A549 (cell line): Measurements from ENCODE around the gene LDLRAD1. TPM values are rescaled to one million over a fixed set of nuclear protein-coding genes. Genes with fewer than 3 reads are reported as not detected.

Experiments
- ATAC-seq, 2 experiments: fragments of 200-7000 bp in 1 of 2; fragments of >200 bp in 1 of 2; cut with Nextera tagmentation in 1 of 2; cut with Tn5 transposase in 1 of 2; 3 replicates each; pipeline versions ENCODE4 v1.8.0 to v1.9.1; 2018 to 2020; ENCODE audit warnings: mild to moderate bottlenecking in 1 of 2, moderate library complexity in 1 of 2
- CTCF ChIA-PET: fragments of 300-600 bp; sonication (Branson Sonifier 250); formaldehyde crosslinking; extraction: SDS; loops from one replicate; lab custom pipeline; 2021; ENCODE audit warnings: antibody characterized with exemption, inconsistent platforms; lab: Yijun Ruan, JAX
- POLR2A ChIA-PET: fragments of 350-600 bp; formaldehyde crosslinking; extraction: SDS; loops from one replicate; lab custom pipeline; 2021; ENCODE audit warnings: antibody characterized with exemption, inconsistent platforms; lab: Yijun Ruan, JAX
- DNase-seq, 2 experiments: peaks; one replicate each; pipeline versions ENCODE4 v3.0.0 to v3.0.0-alpha.2; 2011 to 2016; ENCODE audit warnings: low read depth in 1 of 2, low spot score in 1 of 2
- FAIRE-seq: peaks from 2 replicates; lab custom pipeline; 2011; peaks lifted over from hg19 to GRCh38; lab: Jason Lieb, UNC
- H3K27ac ChIP-seq, 2 experiments: fragments of >200 bp; sonication (Bioruptor Twin); formaldehyde crosslinking; 3 replicates each; pipeline ENCODE4 v1.5.1; 2016 to 2017
- H3K4me1 ChIP-seq: fragments of >200 bp; sonication (Bioruptor Twin); formaldehyde crosslinking; 3 replicates; pipeline ENCODE4 v1.6.1; 2016
- H3K4me2 ChIP-seq: fragments of >200 bp; sonication (Bioruptor Twin); formaldehyde crosslinking; 3 replicates; pipeline ENCODE4 v1.6.1; 2016
- H3K4me3 ChIP-seq: fragments of >200 bp; sonication (Bioruptor Twin); formaldehyde crosslinking; 3 replicates; pipeline ENCODE4 v1.5.1; 2016
- H3K9me3 ChIP-seq: fragments of >200 bp; sonication (Bioruptor Twin); formaldehyde crosslinking; 3 replicates; pipeline ENCODE4 v1.6.1; 2016
- CBX8 ChIP-seq: fragments of 200-600 bp; sonication (generic); IDR thresholded peaks from 2 replicates; pipeline ENCODE4 v1.6.1; 2016
- GATA3 ChIP-seq: IDR thresholded peaks from 2 replicates; pipeline ENCODE4 v1.6.1; 2012; ENCODE audit warnings: borderline replicate concordance
- JUN ChIP-seq, 2 experiments: fragments of >200 bp; sonication (Bioruptor Twin); formaldehyde crosslinking; IDR thresholded peaks; 2 replicates in 1 of 2; 3 replicates in 1 of 2; pipeline ENCODE4 v1.6.1; 2016 to 2017
- MAFK ChIP-seq: fragments of 450-650 bp; IDR thresholded peaks from 2 replicates; pipeline ENCODE4 v1.6.1; 2014; ENCODE audit not compliant: partially characterized antibody
- REST ChIP-seq: fragments of 200-600 bp; sonication (generic); IDR thresholded peaks from 2 replicates; pipeline ENCODE4 v1.6.1; 2016; ENCODE audit warnings: antibody characterized with exemption, mild to moderate bottlenecking, moderate library complexity
- USF2 ChIP-seq: fragments of 450-650 bp; IDR thresholded peaks from 2 replicates; pipeline ENCODE4 v1.6.1; 2014; ENCODE audit warnings: antibody characterized with exemption
- ZC3H11A ChIP-seq: fragments of 450-650 bp; IDR thresholded peaks from 2 replicates; pipeline ENCODE4 v1.6.1; 2014; ENCODE audit warnings: antibody characterized with exemption, mild to moderate bottlenecking
- WGBS: methylation state at CpG from one replicate; pipeline ENCODE4 v1.1.6; 2017; ENCODE audit errors: missing lambda C conversion rate; 5-methylcytosine and 5-hydroxymethylcytosine counted together
- polyA minus RNA-seq: library from RNA; depleted of rRNA, polyadenylated mRNA; stranded (reverse); fragments of >200 nt; gene quantifications from 2 replicates; pipeline ENCODE4 v1.2.3, GENCODE V29; 2011; rRNA and poly(A)+ RNA removed
- polyA plus RNA-seq, 4 experiments: library from polyadenylated mRNA; depleted of rRNA in 3 of 4; stranded (reverse); fragments of >200 nt; fragmentation: RNase III in 1 of 4; extraction: RNeasy Plus Mini Kit Qiagen cat#74134 plus additional on column Dnase treatment in 1 of 4; gene quantifications; 2 replicates in 3 of 4; 3 replicates in 1 of 4; pipeline ENCODE4 v1.2.3, GENCODE V29; 2011 to 2017

The LDLRAD1 gene, protein sequence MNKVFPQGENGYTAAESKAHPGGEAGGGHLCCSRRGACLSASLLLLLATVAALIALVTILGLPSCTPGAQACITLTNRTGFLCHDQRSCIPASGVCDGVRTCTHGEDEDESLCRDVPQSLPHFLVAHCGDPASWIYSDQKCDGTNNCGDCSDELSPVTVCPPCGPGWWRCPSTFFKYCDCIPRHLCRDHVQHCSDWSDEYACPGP
- polyA plus RNA-seq (2011; rRNA removed) (0.06 and 0.12 TPM in 2 replicates), polyA plus RNA-seq (2017; fragmentation: RNase III; extraction: RNeasy Plus Mini Kit Qiagen cat#74134 plus additional on column Dnase treatment) (not detected in 3 replicates), polyA minus RNA-seq (not detected in 2 replicates)
- polyA plus RNA-seq (2012; cell fraction: cytosol; rRNA removed): not detected in 2 replicates
- not detected in 2 replicates for polyA plus RNA-seq (2012; cell fraction: nucleus; rRNA removed)

DNA sequence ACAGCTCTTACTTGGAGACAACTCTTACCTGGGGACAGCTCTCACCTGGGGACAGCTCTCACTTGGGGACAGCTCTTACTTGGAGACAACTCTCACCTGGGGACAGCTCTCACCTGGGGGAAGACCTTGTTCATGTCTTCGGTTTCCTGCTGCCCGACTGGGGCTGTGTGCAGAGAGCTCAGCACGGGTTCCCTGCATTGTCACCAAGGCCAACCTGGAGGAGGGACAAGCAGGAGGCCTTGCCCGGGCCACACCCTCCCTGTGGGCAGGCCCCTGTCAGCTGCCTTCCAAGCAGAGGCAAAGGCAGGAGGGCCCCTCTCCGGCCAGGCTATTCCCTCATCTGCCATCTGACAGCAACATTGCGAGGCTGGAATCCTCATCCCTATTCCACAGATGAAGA is at the start of gene LDLRAD1:
TSS of gene LDLRAD1 (minus strand) at position 208 of the 400 bp plus-strand sequence. CDS start at position 134, 74 bp downstream.
- H3K4me1 ChIP-seq: peaks cover 12% of the 10 kb centered on the region
- H3K4me3 ChIP-seq: no peak within 1 kb of the TSS
- no peak for TF ChIP-seq CBX8
- TF ChIP-seq USF2: no peak
- no peak for TF ChIP-seq GATA3
- no peak for TF ChIP-seq MAFK
- 83% methylated on average over 1 of the region's 6 CpGs for WGBS
- no peaks in the 10 kb centered on the region for H3K9me3 ChIP-seq
- no peak within 1 kb of the TSS for H3K4me2 ChIP-seq
- DNase-seq (no peak), FAIRE-seq (no peak), ATAC-seq (peak; percentile 16 to 48; a peak in 3 of 6 replicates)
- ChIA-PET CTCF (no interaction called here), POLR2A (no interaction called here)
- peak within 1 kb of the TSS in 1 of 2 experiments; percentile 22; a peak in 1 of 6 replicates for H3K27ac ChIP-seq

DNA sequence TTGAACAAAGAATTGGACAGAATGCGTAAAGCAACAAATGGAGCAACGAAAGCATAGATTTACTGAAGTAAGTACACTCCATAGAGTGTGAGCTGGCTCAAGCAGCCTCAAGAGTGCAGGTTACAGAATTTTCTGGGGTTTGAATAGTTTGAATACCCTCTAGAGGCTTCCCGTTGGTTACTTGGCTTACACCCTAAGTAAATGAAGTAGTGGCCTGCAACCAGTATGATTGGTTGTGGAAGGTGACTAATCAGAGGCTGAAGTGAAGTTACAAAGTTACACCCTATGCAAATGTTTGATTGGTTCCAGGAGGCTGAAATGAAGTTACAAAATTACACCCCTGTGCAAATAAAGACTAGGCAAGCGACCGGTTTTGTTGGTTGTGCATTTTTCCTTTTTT is 46.3 kb upstream of the LDLRAD1 start:
- CTCF ChIA-PET: no interaction called here
- no peak for DNase-seq
- H3K4me3 ChIP-seq: no peak overlapping the region
- no peak for TF ChIP-seq JUN (IDR thresholded peaks at IDR 0.05)
- TF ChIP-seq ZC3H11A: no peak
- TF ChIP-seq, all 56 proteins: peak for 0
- Histone ChIP-seq H3K4me2 (no peak overlapping the region), H3K9me3 (no peaks in the 10 kb centered on the region), H3K4me1 (no peaks in the 10 kb centered on the region), H3K27ac (no peak overlapping the region)
- ATAC-seq: no peak
- POLR2A ChIA-PET: no interaction called here
- FAIRE-seq: no peak
- 86% methylated on average over 5 of the region's 5 CpGs for WGBS

DNA sequence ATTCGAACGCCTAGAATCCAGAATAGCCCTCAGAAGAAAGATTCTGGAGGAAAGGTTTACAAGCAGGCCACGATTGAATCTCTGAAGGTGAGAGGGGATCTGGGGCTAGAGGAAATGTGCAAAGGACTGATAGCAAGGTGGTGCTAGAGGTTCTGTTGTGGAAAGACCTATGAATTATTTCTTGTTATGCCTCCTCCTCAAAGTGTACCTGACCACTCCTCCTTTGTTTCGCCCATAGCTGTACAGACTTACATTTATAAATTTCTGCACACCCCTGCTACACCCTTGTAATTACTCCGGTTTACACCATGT is 36.4 kb upstream of the LDLRAD1 start:
- 66% methylated on average over 5 of the region's 5 CpGs for WGBS

More for the DNA sequence above, 36.4 kb upstream of the LDLRAD1 start:
- Histone ChIP-seq H3K4me1 (peaks cover 15% of the 10 kb centered on the region; the same call in 2 of the 3 replicates), H3K9me3 (no peaks in the 10 kb centered on the region)
- no peak for DNase-seq
- TF ChIP-seq REST: no peak
- TF ChIP-seq, all 56 proteins: peak for 0
- Histone ChIP-seq H3K27ac (peak overlapping the region in 1 of 2 experiments; percentile 91; a peak in 3 of 6 replicates), H3K4me3 (peak overlapping the region; percentile 95), H3K4me2 (peak overlapping the region; percentile 93)
- ATAC-seq: no peak
- ChIA-PET POLR2A (no interaction called here), CTCF (interaction anchor here (1.6 kb wide), 1 partner anchor 23 kb away, joined by 3 read pairs; no protein-coding TSS in a partner anchor)
- FAIRE-seq: no peak
